H9 (cell line): Measurements from ENCODE around the gene PRR33. TPM values are rescaled to one million over a fixed set of nuclear protein-coding genes. Genes with fewer than 3 reads are reported as not detected.

Source experiments
- DNase-seq: peaks from one replicate; pipeline ENCODE4 v3.0.0-alpha.2; 2017
- H2AFZ ChIP-seq: one replicate; pipeline ENCODE4 v1.6.1; 2013; ENCODE audit warnings: mild to moderate bottlenecking, low read length, control low read depth, moderate library complexity
- H2AK5ac ChIP-seq: 2 replicates; pipeline ENCODE4 v1.6.1; 2013; ENCODE audit warnings: low read length, control low read depth, mixed read lengths; ENCODE audit not compliant: insufficient read length
- H2BK120ac ChIP-seq: one replicate; pipeline ENCODE4 v1.6.1; 2013; ENCODE audit warnings: low read depth, mild to moderate bottlenecking, low read length, control low read depth, inconsistent platforms; ENCODE audit not compliant: poor library complexity, severe bottlenecking
- H2BK12ac ChIP-seq: 2 replicates; pipeline ENCODE4 v1.6.1; 2013; ENCODE audit warnings: low read length, control low read depth, mixed read lengths, low read depth; ENCODE audit not compliant: insufficient read length
- H2BK15ac ChIP-seq: 2 replicates; pipeline ENCODE4 v1.6.1; 2013; ENCODE audit warnings: low read depth, low read length, control low read depth
- H2BK20ac ChIP-seq: one replicate; pipeline ENCODE4 v1.6.1; 2013; ENCODE audit warnings: low read depth, mild to moderate bottlenecking, low read length, control low read depth, inconsistent platforms; ENCODE audit not compliant: poor library complexity, severe bottlenecking
- H2BK5ac ChIP-seq: 2 replicates; pipeline ENCODE4 v1.6.1; 2013; ENCODE audit warnings: low read length, control low read depth, mixed read lengths; ENCODE audit not compliant: insufficient read length
- H3K14ac ChIP-seq: 2 replicates; pipeline ENCODE4 v1.6.1; 2013; ENCODE audit warnings: low read length, control low read depth; ENCODE audit not compliant: insufficient read depth
- H3K18ac ChIP-seq: 2 replicates; pipeline ENCODE4 v1.6.1; 2013; ENCODE audit warnings: low read depth, mild to moderate bottlenecking, mixed read lengths, low read length, control low read depth; ENCODE audit not compliant: insufficient read length
- H3K23ac ChIP-seq: 2 replicates; pipeline ENCODE4 v1.6.1; 2013; ENCODE audit warnings: low read length, control low read depth, mixed read lengths, low read depth; ENCODE audit not compliant: insufficient read length
- H3K23me2 ChIP-seq: 2 replicates; pipeline ENCODE4 v1.6.1; 2013; ENCODE audit warnings: low read depth, mild to moderate bottlenecking, mixed read lengths, low read length, control low read depth; ENCODE audit not compliant: insufficient read length, poor library complexity, severe bottlenecking
- H3K27ac ChIP-seq: 2 replicates; pipeline ENCODE4 v1.5.1; 2013; ENCODE audit warnings: low read length, control low read depth, mixed read lengths, low read depth; ENCODE audit not compliant: insufficient read length
- H3K27me3 ChIP-seq: 2 replicates; pipeline ENCODE4 v1.6.1; 2013; ENCODE audit warnings: low read length, control low read depth, inconsistent platforms; ENCODE audit not compliant: insufficient read depth
- H3K4ac ChIP-seq: 2 replicates; pipeline ENCODE4 v1.6.1; 2013; ENCODE audit warnings: low read depth, mild to moderate bottlenecking, control low read depth, inconsistent platforms, low read length, moderate library complexity
- H3K4me1 ChIP-seq: 2 replicates; pipeline ENCODE4 v1.6.1; 2013; ENCODE audit warnings: low read length, control low read depth, inconsistent platforms; ENCODE audit not compliant: insufficient read depth
- H3K4me2 ChIP-seq: 2 replicates; pipeline ENCODE4 v1.6.1; 2013; ENCODE audit warnings: low read length, control low read depth, mixed read lengths; ENCODE audit not compliant: insufficient read length, insufficient read depth
- H3K56ac ChIP-seq: 2 replicates; pipeline ENCODE4 v1.6.1; 2013; ENCODE audit warnings: low read depth, mild to moderate bottlenecking, mixed read lengths, low read length, control low read depth; ENCODE audit not compliant: insufficient read length
- H3K79me1 ChIP-seq: 2 replicates; pipeline ENCODE4 v1.6.1; 2013; ENCODE audit warnings: low read depth, mild to moderate bottlenecking, moderate library complexity, low read length, control low read depth, inconsistent platforms; ENCODE audit not compliant: insufficient read depth, poor library complexity, severe bottlenecking
- H3K79me2 ChIP-seq: 2 replicates; pipeline ENCODE4 v1.6.1; 2013; ENCODE audit warnings: low read length, control low read depth, inconsistent platforms; ENCODE audit not compliant: insufficient read depth
- H3K9ac ChIP-seq: 2 replicates; pipeline ENCODE4 v1.6.1; 2013; ENCODE audit warnings: low read length, control low read depth, mixed read lengths; ENCODE audit not compliant: insufficient read length; ENCODE audit errors: extremely low read depth
- H3K9me3 ChIP-seq: one replicate; pipeline ENCODE4 v1.6.1; 2013; ENCODE audit warnings: low read depth, low read length, inconsistent platforms; ENCODE audit not compliant: control insufficient read depth
- H3T11ph ChIP-seq: one replicate; pipeline ENCODE4 v1.6.1; 2013; ENCODE audit warnings: mild to moderate bottlenecking, low read length, control low read depth, inconsistent platforms
- H4K20me1 ChIP-seq: one replicate; pipeline ENCODE4 v1.6.1; 2013; ENCODE audit not compliant: control insufficient read depth, insufficient read length, insufficient read depth
- H4K5ac ChIP-seq: 2 replicates; pipeline ENCODE4 v1.6.1; 2013; ENCODE audit warnings: low read depth, mild to moderate bottlenecking, mixed read lengths, low read length, control low read depth; ENCODE audit not compliant: insufficient read length
- H4K8ac ChIP-seq: replicated peaks from 2 replicates; pipeline ENCODE4 v1.6.1; 2013; ENCODE audit warnings: low read length, control low read depth, mixed read lengths, low read depth; ENCODE audit not compliant: insufficient read length
- H4K91ac ChIP-seq: 2 replicates; pipeline ENCODE4 v1.6.1; 2013; ENCODE audit warnings: low read depth, mild to moderate bottlenecking, moderate library complexity, mixed read lengths, low read length, control low read depth; ENCODE audit not compliant: insufficient read length
- H3K27ac Mint-ChIP-seq, 3 experiments: 2 replicates in 2 of 3; 3 replicates in 1 of 3; pipeline ENCODE4 v1.8.0; 2020 to 2021; ENCODE audit warnings: mixed read lengths in 3 of 3, mild to moderate bottlenecking in 1 of 3, moderate library complexity in 1 of 3
- H3K27me3 Mint-ChIP-seq: 2 replicates; pipeline ENCODE4 v1.8.0; 2021; ENCODE audit warnings: low read depth, mild to moderate bottlenecking, moderate library complexity, mixed read lengths
- H3K36me3 Mint-ChIP-seq, 3 experiments: 2 replicates in 2 of 3; 3 replicates in 1 of 3; pipeline ENCODE4 v1.8.0; 2020 to 2021; ENCODE audit warnings: low read depth in 3 of 3, mixed read lengths in 3 of 3; ENCODE audit not compliant: insufficient read depth in 1 of 3
- H3K4me1 Mint-ChIP-seq, 2 experiments: 2 replicates each; pipeline ENCODE4 v1.8.0; 2020; ENCODE audit warnings: mixed read lengths in 2 of 2
- H3K4me3 Mint-ChIP-seq, 2 experiments: 2 replicates in 1 of 2; 3 replicates in 1 of 2; pipeline ENCODE4 v1.8.0; 2020 to 2021; ENCODE audit warnings: mild to moderate bottlenecking in 2 of 2, mixed read lengths in 2 of 2, moderate library complexity in 1 of 2
- H3K9me3 Mint-ChIP-seq, 2 experiments: 2 replicates in 1 of 2; 3 replicates in 1 of 2; pipeline ENCODE4 v1.8.0; 2020; ENCODE audit warnings: mild to moderate bottlenecking in 2 of 2, mixed read lengths in 2 of 2, moderate library complexity in 1 of 2
- CTCF ChIP-seq: fragments of 200-600 bp; sonication (generic); conservative IDR thresholded peaks from 3 replicates; pipeline ENCODE4 v1.8.0; 2021; ENCODE audit warnings: antibody characterized with exemption, mild to moderate bottlenecking
- WGBS: extraction: QIAGEN DNeasy Blood & Tissue Kit; methylation state at CpG from one replicate; pipeline ENCODE4 v1.1.7; 2013; ENCODE audit warnings: missing lambda C conversion rate, low lambda C conversion rate, mixed read lengths; ENCODE audit not compliant: insufficient read length; ENCODE audit errors: extremely low coverage; 5-methylcytosine and 5-hydroxymethylcytosine counted together
- total RNA-seq: library from RNA; stranded (reverse); gene quantifications from 2 replicates; pipeline ENCODE4 v1.2.1, GENCODE V29; 2021

PRR33 gene
- total RNA-seq, 1 experiment from 2014 or later: not detected

GRCh38 chr11:1871531-1871930 is 20.2 kb downstream of the PRR33 start:
- H2AFZ ChIP-seq: no peak overlapping the region
- H3K9ac ChIP-seq: no peak overlapping the region
- no peak overlapping the region for H3K14ac ChIP-seq
- H2BK20ac ChIP-seq: no peak overlapping the region
- Mint-ChIP-seq H3K27me3 (peaks cover 16% of the 10 kb centered on the region), H3K4me1 (peaks cover 3 to 9% of the 10 kb centered on the region in 2 experiments; a peak in 3 of 4 replicates), H3K9me3 (no peaks in the 10 kb centered on the region), H3K36me3 (no peaks in the 10 kb centered on the region), H3K27ac (peak overlapping the region in 1 of 3 experiments; percentile 53; a peak in 1 of 7 replicates), H3K4me3 (no peak overlapping the region)
- no peaks in the 10 kb centered on the region for H4K20me1 ChIP-seq
- no peak overlapping the region for H3K18ac ChIP-seq
- DNase-seq: no peak
- no peaks in the 10 kb centered on the region for H3K79me1 ChIP-seq
- no peak for TF ChIP-seq CTCF
- H3K27ac ChIP-seq: no peak overlapping the region
- H4K8ac ChIP-seq: no peak overlapping the region
- no peaks in the 10 kb centered on the region for H3K79me2 ChIP-seq
- H2BK12ac ChIP-seq: no peak overlapping the region
- H3K4ac ChIP-seq: no peak overlapping the region
- no peak overlapping the region for H2AK5ac ChIP-seq
- WGBS: no CpG with 5 or more reads among the region's 15 CpGs
- H2BK120ac ChIP-seq: no peak overlapping the region
- H2BK5ac ChIP-seq: no peak overlapping the region
- no peak overlapping the region for H3K4me2 ChIP-seq
- H3K56ac ChIP-seq: no peak overlapping the region
- H3T11ph ChIP-seq: no peak overlapping the region
- H4K5ac ChIP-seq: no peak overlapping the region
- H3K9me3 ChIP-seq: no peaks in the 10 kb centered on the region
- no peaks in the 10 kb centered on the region for H3K4me1 ChIP-seq
- no peak overlapping the region for H4K91ac ChIP-seq
- no peak overlapping the region for H2BK15ac ChIP-seq
- H3K23ac ChIP-seq: no peak overlapping the region
- H3K27me3 ChIP-seq: no peaks in the 10 kb centered on the region
- no peaks in the 10 kb centered on the region for H3K23me2 ChIP-seq
